ENCODE data around the gene BCAS3.
"Not testable (repeated sequence)": the region's sequence is repeated elsewhere in the genome, so short reads cannot be mapped to it uniquely, and the experiment has no call there.

The BCAS3 gene

GRCh38 chr17:61423967-61424649 is 746.5 kb downstream of the BCAS3 start:
- H3K27ac ChIP-seq, result no peak overlapping the region
- TF ChIP-seq ZFX (IDR thresholded peaks at IDR 0.05; ENCODE audit: borderline replicate concordance) (no peak), CTCF (IDR thresholded peaks at IDR 0.05) (no peak)

- H3K27ac ChIP-seq, result no peak overlapping the region
- TF ChIP-seq CTCF (IDR thresholded peaks at IDR 0.05), result no peak
These were observed 748.2 kb downstream of the BCAS3 start for GRCh38 chr17:61425682-61426481.

- no peak for TF ChIP-seq CTCF (IDR thresholded peaks at IDR 0.05)
- no peak for TF ChIP-seq ZFX (IDR thresholded peaks at IDR 0.05; ENCODE audit: borderline replicate concordance)
- H3K27ac ChIP-seq, result no peak overlapping the region
These were observed 749.0 kb downstream of the BCAS3 start for GRCh38 chr17:61426482-61427304.

GRCh38 chr17:61427567-61427966 is 749.9 kb downstream of the BCAS3 start:
- H3K27ac ChIP-seq, result no peak overlapping the region
- no peak for TF ChIP-seq CTCF (IDR thresholded peaks at IDR 0.05)
- no peak for TF ChIP-seq ZFX (IDR thresholded peaks at IDR 0.05; ENCODE audit: borderline replicate concordance)

- no peak overlapping the region for H3K27ac ChIP-seq
- TF ChIP-seq ZFX (IDR thresholded peaks at IDR 0.05; ENCODE audit: borderline replicate concordance) (no peak), CTCF (IDR thresholded peaks at IDR 0.05) (no peak)
These were observed 751.6 kb downstream of the BCAS3 start for GRCh38 chr17:61429274-61429673.

- not testable (repeated sequence) for H3K27ac ChIP-seq
These were observed 752.2 kb downstream of the BCAS3 start for GRCh38 chr17:61429831-61430230.

GRCh38 chr17:61431594-61432311 is 754.1 kb downstream of the BCAS3 start:
- H3K27ac ChIP-seq, result no peak overlapping the region
- no peak for TF ChIP-seq ZFX (IDR thresholded peaks at IDR 0.05; ENCODE audit: borderline replicate concordance)
- TF ChIP-seq CTCF (IDR thresholded peaks at IDR 0.05), result no peak
